DND-41 (cell line): ENCODE measurements around the gene FEM1C.

Source experiments
- EZH2 ChIP-seq: IDR thresholded peaks from 3 replicates; pipeline ENCODE4 v1.6.1; 2012; ENCODE audit warnings: borderline replicate concordance, low read depth, mild to moderate bottlenecking, moderate library complexity, low read length, inconsistent platforms; ENCODE audit not compliant: severe bottlenecking
- TF ChIP-seq, protein P1 (sequence below): IDR thresholded peaks from 2 replicates; pipeline ENCODE4 v1.5.1; 2012; ENCODE audit warnings: borderline replicate concordance, low read length, moderate library complexity, mild to moderate bottlenecking; ENCODE audit not compliant: poor library complexity, severe bottlenecking; ENCODE audit errors: extremely low read depth

- TF ChIP-seq, protein P1, sequence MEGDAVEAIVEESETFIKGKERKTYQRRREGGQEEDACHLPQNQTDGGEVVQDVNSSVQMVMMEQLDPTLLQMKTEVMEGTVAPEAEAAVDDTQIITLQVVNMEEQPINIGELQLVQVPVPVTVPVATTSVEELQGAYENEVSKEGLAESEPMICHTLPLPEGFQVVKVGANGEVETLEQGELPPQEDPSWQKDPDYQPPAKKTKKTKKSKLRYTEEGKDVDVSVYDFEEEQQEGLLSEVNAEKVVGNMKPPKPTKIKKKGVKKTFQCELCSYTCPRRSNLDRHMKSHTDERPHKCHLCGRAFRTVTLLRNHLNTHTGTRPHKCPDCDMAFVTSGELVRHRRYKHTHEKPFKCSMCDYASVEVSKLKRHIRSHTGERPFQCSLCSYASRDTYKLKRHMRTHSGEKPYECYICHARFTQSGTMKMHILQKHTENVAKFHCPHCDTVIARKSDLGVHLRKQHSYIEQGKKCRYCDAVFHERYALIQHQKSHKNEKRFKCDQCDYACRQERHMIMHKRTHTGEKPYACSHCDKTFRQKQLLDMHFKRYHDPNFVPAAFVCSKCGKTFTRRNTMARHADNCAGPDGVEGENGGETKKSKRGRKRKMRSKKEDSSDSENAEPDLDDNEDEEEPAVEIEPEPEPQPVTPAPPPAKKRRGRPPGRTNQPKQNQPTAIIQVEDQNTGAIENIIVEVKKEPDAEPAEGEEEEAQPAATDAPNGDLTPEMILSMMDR: no peak
- no peak for TF ChIP-seq EZH2
These were observed 1.8 kb downstream of the FEM1C start for GRCh38 chr5:115542651-115543364.
